GM12878 (cell line): ENCODE results near the gene SLC39A8. TPM values are rescaled to one million over a fixed set of nuclear protein-coding genes. Genes with fewer than 3 reads are reported as not detected.
A peak's percentile ranks its signal among the peaks of the same experiment; 100 is the strongest.

ENCODE experiments used
- ATAC-seq: fragments of 200-7000 bp; cut with Tn5 transposase; 3 replicates; pipeline ENCODE4 v1.9.1; 2020; ENCODE audit warnings: mild to moderate bottlenecking, moderate library complexity
- BruUV-seq: library from RNA; stranded (reverse); fragments of 400-500 nt; replicated peaks from 2 replicates; lab custom pipeline; 2021; lab: Mats Ljungman, UMichigan
- CTCF ChIA-PET: fragments of 300-600 bp; sonication (Branson Sonifier 250); formaldehyde crosslinking; extraction: SDS; loops from one replicate; lab custom pipeline; 2021; ENCODE audit warnings: inconsistent platforms; lab: Yijun Ruan, JAX
- POLR2A ChIA-PET: fragments of 350-600 bp; formaldehyde crosslinking; extraction: SDS; loops from one replicate; lab custom pipeline; 2021; ENCODE audit warnings: inconsistent platforms; lab: Charles Lee
- RAD21 ChIA-PET: fragments of 300-600 bp; sonication (Branson Sonifier 250); formaldehyde crosslinking; loops from one replicate; lab custom pipeline; 2023; ENCODE audit warnings: antibody characterized with exemption; ENCODE audit not compliant: unreplicated experiment; lab: Charles Lee
- SMC1A ChIA-PET: fragments of 300-600 bp; sonication (Branson Sonifier 250); formaldehyde crosslinking; loops from one replicate; lab custom pipeline; 2023; ENCODE audit not compliant: unreplicated experiment, uncharacterized antibody; lab: Charles Lee
- DNase-seq: peaks from one replicate; pipeline ENCODE4 v3.0.0-alpha.2; 2011; ENCODE audit warnings: low read depth, low spot score
- FAIRE-seq: peaks from 3 replicates; lab custom pipeline; 2011; peaks lifted over from hg19 to GRCh38; lab: Jason Lieb, UNC
- H2AFZ ChIP-seq: 2 replicates; pipeline ENCODE4 v1.6.0; 2011; ENCODE audit warnings: low read depth, low read length, control low read depth; ENCODE audit not compliant: control insufficient read depth
- H3K27ac ChIP-seq: 2 replicates; pipeline ENCODE4 v1.5.1; 2011; ENCODE audit warnings: control low read depth; ENCODE audit not compliant: control insufficient read depth, insufficient read depth
- H3K27me3 ChIP-seq, 2 experiments: replicated peaks in 1 of 2; 2 replicates each; pipeline versions ENCODE4 v1.6.0 to v1.6.1; 2011; ENCODE audit warnings: low read length in 1 of 2; ENCODE audit not compliant: control insufficient read depth in 2 of 2, insufficient read depth in 2 of 2
- H3K36me3 ChIP-seq, 2 experiments: 2 replicates each; pipeline ENCODE4 v1.5.1; 2011; ENCODE audit warnings: low read length in 1 of 2; ENCODE audit not compliant: control insufficient read depth in 2 of 2, insufficient read depth in 2 of 2
- H3K4me1 ChIP-seq: 2 replicates; pipeline ENCODE4 v1.6.1; 2011; ENCODE audit warnings: mild to moderate bottlenecking, low read length, moderate library complexity, mixed read lengths; ENCODE audit not compliant: control insufficient read depth, insufficient read depth
- H3K4me2 ChIP-seq: 2 replicates; pipeline ENCODE4 v1.6.0; 2011; ENCODE audit warnings: control low read depth; ENCODE audit not compliant: control insufficient read depth, insufficient read depth
- H3K4me3 ChIP-seq: fragments of 200-600 bp; sonication (generic); 2 replicates; pipeline ENCODE4 v1.5.1; 2016
- H3K79me2 ChIP-seq: 2 replicates; pipeline ENCODE4 v1.6.0; 2011; ENCODE audit warnings: low read length; ENCODE audit not compliant: control insufficient read depth, insufficient read depth
- H3K9ac ChIP-seq: 2 replicates; pipeline ENCODE4 v1.8.0; 2011; ENCODE audit warnings: low read length, control low read depth, mixed read lengths; ENCODE audit not compliant: control insufficient read depth, insufficient read depth
- H3K9me3 ChIP-seq: replicated peaks from 3 replicates; pipeline ENCODE4 v1.5.1; 2011; ENCODE audit warnings: mild to moderate bottlenecking, low read length; ENCODE audit not compliant: control insufficient read depth, insufficient read depth
- H4K20me1 ChIP-seq: 2 replicates; pipeline ENCODE4 v1.6.0; 2011; ENCODE audit not compliant: control insufficient read depth, insufficient read depth
- BCL11A ChIP-seq: IDR thresholded peaks from 2 replicates; pipeline ENCODE4 v1.6.1; 2011; ENCODE audit warnings: low read depth, low read length
- BHLHE40 ChIP-seq, 2 experiments: fragments of 450-650 bp in 1 of 2; IDR thresholded peaks; 2 replicates each; pipeline ENCODE4 v1.6.1; 2011 to 2017; ENCODE audit warnings: low read depth in 2 of 2, borderline replicate concordance in 1 of 2, improper control_type of control experiment in 1 of 2, low read length in 1 of 2, mild to moderate bottlenecking in 1 of 2
- CBX5 ChIP-seq: sonication (generic); IDR thresholded peaks from 2 replicates; pipeline ENCODE4 v1.6.1; 2016; ENCODE audit warnings: low read depth, moderate library complexity, mild to moderate bottlenecking, inconsistent platforms
- CHD2 ChIP-seq: IDR thresholded peaks from 2 replicates; pipeline ENCODE4 v1.6.1; 2011; ENCODE audit warnings: low read depth, low read length, improper control_type of control experiment, borderline replicate concordance
- CREM ChIP-seq: IDR thresholded peaks from 2 replicates; pipeline ENCODE4 v1.6.1; 2014; ENCODE audit warnings: antibody characterized with exemption, low read depth
- LARP7 ChIP-seq: fragments of 450-650 bp; IDR thresholded peaks from 2 replicates; pipeline ENCODE4 v1.6.1; 2017; ENCODE audit warnings: mild to moderate bottlenecking
- RAD51 ChIP-seq: fragments of 450-650 bp; IDR thresholded peaks from 2 replicates; pipeline ENCODE4 v1.6.1; 2016; ENCODE audit warnings: moderate library complexity, mild to moderate bottlenecking, inconsistent platforms
- RBBP5 ChIP-seq: fragments of 200-600 bp; sonication (generic); conservative IDR thresholded peaks from 2 replicates; pipeline ENCODE4 v1.6.1; 2016
- TAF1 ChIP-seq: IDR thresholded peaks from 2 replicates; pipeline ENCODE4 v1.6.1; 2011; ENCODE audit warnings: mild to moderate bottlenecking, low read depth, low read length, borderline replicate concordance
- TBL1XR1 ChIP-seq: IDR thresholded peaks from 2 replicates; pipeline ENCODE4 v1.6.1; 2012; ENCODE audit warnings: low read depth, low read length, improper control_type of control experiment
- WGBS: methylation state at CpG from one replicate; pipeline ENCODE4 v1.1.6; 2016; ENCODE audit warnings: low lambda C conversion rate; ENCODE audit not compliant: insufficient replicate concordance, insufficient coverage; ENCODE audit errors: missing lambda C conversion rate; 5-methylcytosine and 5-hydroxymethylcytosine counted together
- in situ Hi-C: fragments of 300-500 bp; cut with MboI; formaldehyde crosslinking; loops from 9 replicates; pipeline ENCODE4 v1.14.3; 2018; ENCODE audit warnings: mixed read lengths
- intact Hi-C: fragments of 100-400 bp; cut with micrococcal nuclease; formaldehyde crosslinking; loops from one replicate; pipeline ENCODE4 v1.14.2; 2022; ENCODE audit not compliant: unreplicated experiment
- polyA plus RNA-seq, 11 experiments: library from polyadenylated mRNA; depleted of rRNA in 4 of 11; unstranded in 6 of 11; stranded (reverse) in 5 of 11; fragments of >200 nt; fragmentation: Nextera tagmentation in 4 of 11; fragmentation: Illumina TruSeq in 1 of 11; extraction: Ambion mirVana in 4 of 11; extraction: Trizol in 1 of 11; gene quantifications; 1 replicate in 1 of 11; 2 replicates in 10 of 11; pipeline versions ENCODE4 v1.2.1 to v1.2.3, GENCODE V29; 2011 to 2016; ENCODE audit warnings: inconsistent platforms in 2 of 11, missing spikeins in 2 of 11, low read depth in 1 of 11
- total RNA-seq, 4 experiments: library from RNA; depleted of rRNA in 3 of 4; stranded (reverse); fragments of >200 nt in 3 of 4; fragmentation: Illumina TruSeq in 1 of 4; extraction: Trizol in 1 of 4; gene quantifications; 2 replicates each; pipeline versions ENCODE4 v1.2.1 to v1.2.3, GENCODE V29; 2013 to 2021
- TF ChIP-seq, protein P1 (sequence below): fragments of 450-650 bp; IDR thresholded peaks from 2 replicates; pipeline ENCODE4 v1.6.1; 2017; ENCODE audit warnings: mild to moderate bottlenecking
- TF ChIP-seq, protein P2 (sequence below): fragments of 450-650 bp; IDR thresholded peaks from 2 replicates; pipeline ENCODE4 v1.6.1; 2014; ENCODE audit warnings: mild to moderate bottlenecking

SLC39A8 gene
- total and polyA plus RNA-seq, 10 of the 15 experiments (the other 5 are each of a cell fraction or from before 2014, with no cell fraction given), result 7.9 to 47.8 (median 32.8) TPM

DNA sequence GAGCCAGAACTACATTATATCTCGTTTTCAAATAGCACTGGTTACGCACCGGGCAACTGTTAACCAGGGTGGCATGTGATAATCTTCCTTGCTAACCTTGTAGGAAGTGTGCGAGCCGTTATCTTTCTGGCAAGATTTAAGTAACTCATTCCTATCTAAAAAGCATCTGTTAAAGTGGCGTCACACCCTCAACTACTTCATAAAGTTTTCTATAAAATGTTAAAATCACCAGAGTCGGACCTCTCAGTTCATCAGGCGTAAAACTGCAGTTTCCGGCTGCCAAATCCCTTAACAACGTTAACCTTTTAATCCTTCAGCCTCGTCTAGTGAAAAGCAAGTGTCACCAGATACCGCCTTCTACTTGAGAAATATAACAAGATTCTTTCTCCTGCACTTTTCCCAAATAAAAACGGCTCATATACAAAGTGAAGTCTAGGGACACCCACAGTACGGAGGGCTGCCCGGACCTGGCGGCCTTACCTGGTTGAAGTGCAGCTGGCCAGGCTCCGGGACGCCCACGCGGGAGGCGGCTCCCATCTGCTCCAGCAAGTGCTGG, 1.2 kb downstream of the SLC39A8 start (continued):
- TF ChIP-seq CBX5, result no peak
- TF ChIP-seq, protein P1, sequence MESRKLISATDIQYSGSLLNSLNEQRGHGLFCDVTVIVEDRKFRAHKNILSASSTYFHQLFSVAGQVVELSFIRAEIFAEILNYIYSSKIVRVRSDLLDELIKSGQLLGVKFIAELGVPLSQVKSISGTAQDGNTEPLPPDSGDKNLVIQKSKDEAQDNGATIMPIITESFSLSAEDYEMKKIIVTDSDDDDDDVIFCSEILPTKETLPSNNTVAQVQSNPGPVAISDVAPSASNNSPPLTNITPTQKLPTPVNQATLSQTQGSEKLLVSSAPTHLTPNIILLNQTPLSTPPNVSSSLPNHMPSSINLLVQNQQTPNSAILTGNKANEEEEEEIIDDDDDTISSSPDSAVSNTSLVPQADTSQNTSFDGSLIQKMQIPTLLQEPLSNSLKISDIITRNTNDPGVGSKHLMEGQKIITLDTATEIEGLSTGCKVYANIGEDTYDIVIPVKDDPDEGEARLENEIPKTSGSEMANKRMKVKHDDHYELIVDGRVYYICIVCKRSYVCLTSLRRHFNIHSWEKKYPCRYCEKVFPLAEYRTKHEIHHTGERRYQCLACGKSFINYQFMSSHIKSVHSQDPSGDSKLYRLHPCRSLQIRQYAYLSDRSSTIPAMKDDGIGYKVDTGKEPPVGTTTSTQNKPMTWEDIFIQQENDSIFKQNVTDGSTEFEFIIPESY, result no peak
- no peak for TF ChIP-seq TAF1
- no peak for TF ChIP-seq LARP7
- no peak for TF ChIP-seq TBL1XR1
- TF ChIP-seq CREM, result peak; percentile 33; the same call in 1 of the 2 replicates
- no peak for TF ChIP-seq BCL11A

DNA sequence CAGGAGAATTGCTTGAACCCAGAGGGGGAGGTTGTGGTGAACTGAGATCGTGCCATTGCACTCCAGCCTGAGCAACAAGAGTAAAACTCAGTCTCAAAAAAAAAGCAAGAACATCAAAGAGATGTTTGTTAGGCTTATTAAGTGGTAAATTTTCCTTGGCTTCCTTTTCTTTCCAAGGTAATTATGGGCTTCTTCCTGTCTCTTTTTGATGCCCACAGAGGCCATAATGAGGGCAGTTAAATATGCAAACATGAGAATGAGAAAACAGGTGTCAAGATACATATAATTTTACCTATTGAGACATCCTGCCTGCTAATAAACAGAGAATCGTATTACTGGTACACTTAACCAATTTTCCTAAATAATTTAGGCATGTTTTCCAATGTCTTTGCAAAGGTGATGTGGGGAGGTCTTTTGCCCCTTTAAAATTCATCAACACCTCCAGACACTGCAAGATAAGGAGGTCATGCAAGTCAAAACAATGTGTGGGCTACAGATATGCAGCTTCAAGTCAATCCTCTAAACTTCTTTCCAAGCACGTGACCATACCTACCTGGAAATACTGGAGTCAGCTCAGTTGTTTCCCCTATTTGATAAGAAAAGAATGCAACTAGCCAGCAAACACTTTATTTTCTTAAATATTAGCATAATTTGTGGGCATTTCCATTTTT, 2.7 kb downstream of the SLC39A8 start:
- no peaks in the 10 kb centered on the region for H4K20me1 ChIP-seq
- WGBS, result 86% methylated on average over 3 of the region's 3 CpGs
- TF ChIP-seq, protein P2, sequence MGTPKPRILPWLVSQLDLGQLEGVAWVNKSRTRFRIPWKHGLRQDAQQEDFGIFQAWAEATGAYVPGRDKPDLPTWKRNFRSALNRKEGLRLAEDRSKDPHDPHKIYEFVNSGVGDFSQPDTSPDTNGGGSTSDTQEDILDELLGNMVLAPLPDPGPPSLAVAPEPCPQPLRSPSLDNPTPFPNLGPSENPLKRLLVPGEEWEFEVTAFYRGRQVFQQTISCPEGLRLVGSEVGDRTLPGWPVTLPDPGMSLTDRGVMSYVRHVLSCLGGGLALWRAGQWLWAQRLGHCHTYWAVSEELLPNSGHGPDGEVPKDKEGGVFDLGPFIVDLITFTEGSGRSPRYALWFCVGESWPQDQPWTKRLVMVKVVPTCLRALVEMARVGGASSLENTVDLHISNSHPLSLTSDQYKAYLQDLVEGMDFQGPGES, result 0 out of 2 replicates have a peak, but pooled peaks have one; percentile 11
- no peak for TF ChIP-seq RBBP5
- TF ChIP-seq CHD2, result no peak
- TF ChIP-seq BHLHE40 (IDR thresholded peaks at IDR 0.05; ENCODE audit: borderline replicate concordance in 1 of 2, low read depth in 2 of 2, low read length in 1 of 2), result peak in 1 of 2 experiments; percentile 56; a peak in 1 of 4 replicates
- TF ChIP-seq RAD51, result peak; percentile 69; the same call in 1 of the 2 replicates
- H3K27ac ChIP-seq, result no peak overlapping the region; the same call in 1 of the 2 replicates
- ChIA-PET POLR2A (interaction anchor here (2.0 kb wide), 1 partner anchor 21 kb away, joined by 8 read pairs; no protein-coding TSS in a partner anchor), RAD21 (interaction anchor here (1.1 to 4.8 kb wide), 2 partner anchors 9 to 21 kb away, joined by 3 to 26 read pairs; no protein-coding TSS in a partner anchor), SMC1A (interaction anchor here (1.3 to 2.2 kb wide), 2 partner anchors 41 to 43 kb away, joined by 3 to 5 read pairs; no protein-coding TSS in a partner anchor), CTCF (interaction anchor here (1.2 to 2.5 kb wide), 8 partner anchors 9 to 88 kb away, joined by 3 to 13 read pairs (median 3); no protein-coding TSS in a partner anchor)
- no peak for ATAC-seq
- BruUV-seq, result no TSS peak
- H3K4me3 ChIP-seq, result peak overlapping the region; percentile 72
- peak overlapping the region; percentile 90 for H3K4me2 ChIP-seq
- H3K27me3 ChIP-seq, result no peaks in the 10 kb centered on the region
- H2AFZ ChIP-seq, result no peak overlapping the region
- H3K9me3 ChIP-seq, result no peaks in the 10 kb centered on the region; the same call in 2 of the 3 replicates
- in situ Hi-C loops, result no loop called here
- intact Hi-C loops, result loop anchor here (10.0 kb wide), 3 partner anchors 282 to 532 kb away; partner anchors contain the start of gene UBE2D3
- H3K36me3 ChIP-seq, result no peaks in the 10 kb centered on the region
- FAIRE-seq, result no peak
- H3K79me2 ChIP-seq, result peaks cover 56% of the 10 kb centered on the region
- peak overlapping the region; percentile 81; the same call in 1 of the 2 replicates for H3K9ac ChIP-seq
- peaks cover 11% of the 10 kb centered on the region for H3K4me1 ChIP-seq
- DNase-seq, result no peak
